ENCODE data around the gene TPSG1.
"Not testable (repeated sequence)": the region's sequence is repeated elsewhere in the genome, so short reads cannot be mapped to it uniquely, and the experiment has no call there.

The TPSG1 gene

GRCh38 chr16:1194665-1195392, 30.2 kb downstream of the TPSG1 start:
- no peak for DNase-seq (ENCODE audit: low read depth)

GRCh38 chr16:1193825-1194581, 31.1 kb downstream of the TPSG1 start:
- DNase-seq (ENCODE audit: low read depth) = no peak

- no peak for DNase-seq (ENCODE audit: low read depth)
Observed at GRCh38 chr16:1193143-1193824, 31.8 kb downstream of the TPSG1 start.

- DNase-seq (ENCODE audit: low read depth) = no peak
Observed at GRCh38 chr16:1192384-1193073, 32.5 kb downstream of the TPSG1 start.

- DNase-seq (ENCODE audit: low read depth) = not testable (repeated sequence)
Observed at GRCh38 chr16:1190789-1191188, 34.3 kb downstream of the TPSG1 start.

GRCh38 chr16:1189455-1189854, 35.6 kb downstream of the TPSG1 start:
- no peak for DNase-seq (ENCODE audit: low read depth)

GRCh38 chr16:1188432-1189189, 36.5 kb downstream of the TPSG1 start:
- no peak for DNase-seq (ENCODE audit: low read depth)

GRCh38 chr16:1185460-1186207, 39.4 kb downstream of the TPSG1 start:
- DNase-seq (ENCODE audit: low read depth) = not testable (repeated sequence)

GRCh38 chr16:1184980-1185379, 40.1 kb downstream of the TPSG1 start:
- no peak for DNase-seq (ENCODE audit: low read depth)

GRCh38 chr16:1184156-1184868, 40.8 kb downstream of the TPSG1 start:
- no peak for DNase-seq (ENCODE audit: low read depth)

GRCh38 chr16:1182950-1183907, 41.8 kb downstream of the TPSG1 start:
- DNase-seq (ENCODE audit: low read depth) = no peak

GRCh38 chr16:1182316-1182671, 42.8 kb downstream of the TPSG1 start:
- DNase-seq (ENCODE audit: low read depth) = peak; percentile 12

GRCh38 chr16:1181404-1182315, 43.4 kb downstream of the TPSG1 start:
- no peak for DNase-seq (ENCODE audit: low read depth)

GRCh38 chr16:1180549-1181403, 44.3 kb downstream of the TPSG1 start:
- no peak for DNase-seq (ENCODE audit: low read depth)

GRCh38 chr16:1178295-1178910, 46.7 kb downstream of the TPSG1 start:
- DNase-seq (ENCODE audit: low read depth) = no peak

GRCh38 chr16:1177750-1178149, 47.3 kb downstream of the TPSG1 start:
- no peak for DNase-seq (ENCODE audit: low read depth)

GRCh38 chr16:1177053-1177452, 48.0 kb downstream of the TPSG1 start:
- no peak for DNase-seq (ENCODE audit: low read depth)
